T follicular helper cell (primary cell): ENCODE results near the gene ZDBF2.
"Not testable (repeated sequence)": the region's sequence is repeated elsewhere in the genome, so short reads cannot be mapped to it uniquely, and the experiment has no call there.

Experiments used
- DNase-seq: peaks from one replicate; pipeline ENCODE4 v3.0.0-alpha.2; 2020; ENCODE audit warnings: low read depth
- total RNA-seq, 2 experiments: gene quantifications; one replicate each; lab custom pipeline; 2026; lab: John Stamatoyannopoulos, UW

Gene ZDBF2
- 55.2 to 67.8 reads per million in 2 experiments for total RNA-seq

DNA sequence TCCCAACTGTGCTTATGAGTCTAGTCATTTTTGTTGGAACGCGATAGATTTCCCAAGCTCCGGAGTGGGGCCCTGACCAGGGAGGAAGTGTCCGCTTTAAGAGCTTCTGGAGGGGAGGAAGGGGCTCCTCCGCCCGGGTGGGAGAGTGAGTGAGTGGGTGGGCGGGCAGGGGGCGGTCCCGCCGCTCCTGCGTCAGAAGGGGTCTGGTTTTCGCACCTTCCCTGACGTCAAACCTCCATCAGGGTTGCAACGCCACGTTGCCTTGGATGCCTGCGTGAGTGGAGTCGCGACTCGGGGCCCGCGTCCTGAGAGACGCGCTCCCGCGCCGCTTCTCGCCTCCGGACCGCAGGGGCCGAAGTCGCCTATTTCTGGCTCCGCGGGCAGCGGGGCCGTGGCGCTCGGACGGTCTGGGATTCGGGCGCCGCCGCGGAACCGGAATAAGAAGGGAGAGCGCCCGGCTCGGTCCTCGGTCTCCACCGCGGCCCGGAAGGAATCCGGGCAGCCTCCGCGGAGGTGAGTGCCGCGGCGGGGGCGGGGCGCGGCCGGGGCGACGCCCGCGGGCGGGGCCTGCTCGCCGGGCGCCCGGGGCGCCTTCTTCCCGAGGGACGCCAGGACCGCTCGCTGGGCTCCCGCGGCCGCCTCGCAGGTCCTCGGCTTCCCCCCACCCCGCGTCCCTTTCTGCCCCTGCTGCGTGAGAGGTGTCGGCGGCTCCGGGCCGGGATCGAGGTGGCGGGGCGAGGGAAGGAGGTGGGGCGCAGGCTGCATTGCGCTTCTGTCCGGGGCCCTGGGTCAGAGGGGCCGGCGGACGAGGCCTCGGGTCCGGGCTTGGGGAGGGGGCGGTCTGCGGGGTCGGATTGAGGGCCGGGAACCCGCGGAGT lies at the start of gene ZDBF2:
ZDBF2 (plus strand) TSS at position 230 of the 878 bp plus-strand sequence. CDS start 7,187 bp downstream, outside the sequence.
- DNase-seq = peak; percentile 24

DNA sequence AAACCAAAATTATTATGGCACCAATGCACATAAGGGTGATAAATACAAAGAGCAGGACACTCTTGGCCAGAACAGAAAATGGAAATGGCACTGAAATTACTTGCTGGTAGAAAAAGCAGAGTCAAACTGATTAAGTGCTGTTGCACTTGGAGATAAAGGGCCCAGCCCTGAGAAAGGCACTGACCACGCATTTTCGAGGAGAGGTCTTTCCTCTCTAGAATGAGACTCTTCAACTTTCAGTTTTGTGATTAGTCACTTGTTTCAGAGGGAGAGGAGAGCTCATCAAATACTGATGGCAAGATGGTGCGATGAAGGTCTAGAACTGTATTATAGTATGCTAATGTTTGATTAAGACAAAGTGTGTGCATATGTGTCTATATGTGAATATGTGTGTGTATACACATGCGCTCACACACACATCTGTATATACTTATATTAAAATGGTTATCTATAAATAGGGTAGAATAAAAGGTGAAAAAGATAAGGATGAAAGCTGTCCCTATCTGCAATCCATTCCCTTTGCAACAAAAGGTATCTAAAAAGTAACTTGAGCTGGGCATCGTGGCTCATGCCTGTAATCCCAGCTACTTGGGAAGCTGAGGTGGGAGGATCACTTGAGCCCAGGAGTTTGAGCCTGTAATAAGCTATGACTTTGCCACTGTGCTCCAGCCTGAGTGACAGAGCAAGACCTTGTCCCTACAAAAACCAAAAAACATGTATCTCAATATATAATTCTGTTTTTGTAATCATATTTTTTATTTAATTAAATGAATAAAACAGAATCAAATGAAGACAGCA lies 48.8 kb upstream of the ZDBF2 start:
- DNase-seq = no peak

DNA sequence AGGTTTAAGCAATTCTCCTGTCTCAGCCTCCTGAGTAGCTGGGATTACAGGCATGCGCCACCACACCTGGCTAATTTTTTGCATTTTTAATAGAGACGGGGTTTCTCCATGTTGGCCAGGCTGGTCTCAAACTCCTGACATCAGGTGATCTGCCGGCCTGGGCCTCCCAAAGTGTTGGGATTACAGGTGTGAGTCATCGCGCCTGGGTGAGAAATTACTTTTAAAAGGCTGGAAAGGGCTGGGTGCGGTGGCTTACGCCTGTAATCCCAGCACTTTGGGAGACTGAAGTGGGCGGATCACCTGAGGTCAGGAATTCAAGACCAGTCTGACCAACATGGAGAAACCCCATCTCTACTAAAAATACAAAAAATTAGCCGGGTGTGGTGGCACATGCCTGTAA lies 45.8 kb upstream of the ZDBF2 start:
- DNase-seq = not testable (repeated sequence)

DNA sequence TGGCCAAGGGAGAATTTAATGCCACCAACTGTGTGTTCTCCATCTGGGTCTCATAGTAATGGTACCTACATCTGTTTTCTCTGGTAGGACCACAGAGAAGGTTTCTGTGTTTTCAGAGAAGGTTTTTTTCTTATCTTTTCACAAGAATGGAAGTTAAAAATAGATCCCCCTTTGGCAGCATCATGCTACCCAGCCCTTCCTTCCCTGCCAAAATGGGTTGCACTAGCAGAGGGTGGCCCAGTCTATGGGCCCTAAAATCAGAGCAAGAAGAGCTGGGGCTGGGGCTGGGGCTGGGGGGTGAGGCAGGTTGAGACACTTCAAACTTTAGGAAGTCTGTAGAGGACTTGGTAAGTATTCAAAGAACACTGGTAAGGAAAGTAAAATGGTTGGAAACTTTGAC lies 44.8 kb upstream of the ZDBF2 start:
- no peak for DNase-seq

DNA sequence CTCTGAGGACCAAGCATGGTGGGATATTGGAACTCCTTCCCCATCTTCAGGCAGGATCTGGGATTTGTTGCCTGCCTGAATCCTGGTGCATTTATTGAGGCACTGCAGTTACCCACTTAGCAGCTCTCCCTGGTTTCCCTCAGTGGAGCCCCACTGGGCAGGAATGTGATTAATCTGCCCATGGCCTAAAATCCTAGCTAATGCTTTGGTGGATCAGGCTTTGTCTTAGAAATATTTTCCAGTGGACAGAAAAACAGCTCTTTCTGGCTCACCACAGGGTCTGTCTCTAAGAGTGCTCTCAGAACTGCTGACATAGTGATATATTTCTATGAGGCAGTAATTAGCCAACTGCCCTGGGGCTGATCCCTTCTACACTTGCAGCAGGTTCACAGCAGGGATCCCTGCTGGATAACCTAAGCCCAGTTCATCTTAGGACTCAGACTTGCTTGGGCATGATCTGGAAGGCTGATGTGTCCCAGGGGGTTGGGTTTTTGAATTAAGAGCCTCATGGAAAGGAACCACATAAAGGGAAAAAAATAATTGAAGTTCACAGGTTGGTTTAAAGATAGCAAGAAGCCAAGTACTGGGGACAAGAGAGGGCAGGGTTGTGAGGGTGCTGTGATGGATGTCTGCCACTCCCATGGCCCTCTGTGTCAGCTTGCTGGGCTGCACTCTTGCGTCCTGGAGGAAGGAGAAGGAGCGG lies 44.3 kb upstream of the ZDBF2 start:
- no peak for DNase-seq

DNA sequence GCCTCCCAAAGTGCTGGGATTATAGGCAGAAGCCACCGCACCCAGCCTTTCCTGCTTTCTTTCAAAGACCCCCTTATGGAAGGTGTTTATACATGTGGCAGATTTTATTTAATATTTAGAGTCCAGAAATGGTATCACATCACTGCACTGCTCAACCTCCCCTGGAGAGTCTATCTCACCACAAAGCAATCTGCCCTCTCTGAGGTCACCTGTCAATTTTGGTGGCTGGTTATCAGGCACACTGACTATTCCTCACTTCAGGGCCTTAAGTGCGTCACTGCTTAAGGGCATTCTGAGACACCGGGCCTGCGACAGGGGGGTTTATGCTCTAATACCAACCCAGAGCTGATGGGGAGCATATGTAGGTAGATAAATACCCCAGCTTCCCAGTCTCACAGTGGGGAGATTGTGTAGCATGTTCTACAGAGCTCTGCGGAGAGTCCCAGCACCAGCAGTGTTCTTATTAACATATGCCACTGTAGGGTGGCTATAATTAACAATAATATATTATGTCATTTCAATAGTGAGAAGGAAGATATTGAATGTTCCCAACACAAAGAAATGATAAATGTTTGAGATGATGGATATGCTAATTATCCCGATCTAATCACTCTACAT lies 42.7 kb upstream of the ZDBF2 start:
- no peak for DNase-seq

DNA sequence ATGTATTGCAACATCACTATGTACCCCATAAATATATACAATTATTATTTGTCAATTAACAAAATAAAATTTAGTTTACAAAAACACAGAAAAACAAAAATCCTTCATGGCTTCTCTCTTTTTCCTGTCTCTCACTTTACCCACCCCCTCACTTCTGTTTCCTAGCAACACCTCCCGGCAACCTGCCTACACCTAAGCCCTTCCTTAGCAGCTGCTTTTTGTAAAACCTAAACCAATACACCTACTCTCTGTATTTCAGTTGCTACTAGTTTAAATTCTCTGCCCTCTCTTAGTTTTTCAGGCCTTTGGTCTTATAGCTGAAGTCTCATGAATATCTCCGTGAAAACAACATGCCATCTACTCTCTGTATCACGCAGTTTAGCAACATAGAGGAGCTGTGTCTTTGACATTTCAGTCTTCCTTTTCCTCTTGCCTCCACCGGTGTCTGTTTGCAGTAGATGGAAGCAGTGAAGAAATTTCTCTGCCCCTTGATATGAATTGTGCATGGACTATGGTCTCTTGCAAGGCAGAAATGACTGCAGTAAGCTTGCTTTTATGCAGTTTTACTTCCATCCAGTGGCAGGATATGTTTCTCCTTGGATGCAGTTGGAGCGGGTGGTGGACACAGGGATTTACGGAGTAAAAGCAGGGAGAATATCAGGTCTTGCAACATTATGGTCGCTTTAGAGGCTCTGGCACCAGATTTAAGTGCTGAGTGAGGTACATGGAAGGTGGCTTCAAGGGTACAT lies 42.0 kb upstream of the ZDBF2 start:
- DNase-seq = no peak

DNA sequence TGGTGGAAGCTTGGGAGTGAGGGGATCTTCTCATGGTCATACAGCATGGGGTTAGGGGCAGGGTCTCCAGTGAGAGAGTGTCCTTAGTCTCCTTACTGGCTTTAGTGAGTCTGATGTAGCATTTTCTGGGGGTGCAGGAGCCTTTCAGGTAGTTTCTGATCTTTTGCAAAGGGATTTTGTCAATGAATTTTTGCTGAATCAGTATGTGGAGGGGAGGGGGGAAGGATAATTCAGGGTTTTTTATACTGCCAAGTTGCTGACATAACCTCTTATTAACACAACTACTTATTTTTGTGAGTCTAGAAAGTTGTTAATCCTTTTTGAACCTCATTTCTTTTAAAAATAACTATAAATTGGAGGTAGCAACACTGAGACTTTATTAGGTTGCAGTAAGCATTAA lies 35.3 kb upstream of the ZDBF2 start:
- no peak for DNase-seq

DNA sequence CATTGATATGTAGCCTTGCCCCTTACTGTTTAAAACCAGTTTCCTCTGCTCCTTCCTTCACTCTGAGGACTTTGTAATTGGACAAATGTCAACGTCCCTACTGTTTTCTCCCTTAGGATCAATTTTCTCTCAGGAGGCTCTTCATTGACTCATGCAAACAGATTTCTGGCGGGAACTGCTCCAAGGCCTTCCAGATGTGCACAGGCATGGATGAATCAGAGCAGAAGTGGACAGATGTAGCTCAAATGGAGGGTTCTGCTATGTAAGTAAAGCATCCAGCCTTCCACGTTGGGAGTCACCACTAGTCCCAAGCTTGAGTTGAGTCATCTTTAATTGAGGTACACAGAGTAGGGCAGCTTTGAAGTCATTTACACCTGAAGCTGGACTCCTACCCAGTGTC lies 34.1 kb upstream of the ZDBF2 start:
- DNase-seq = no peak

DNA sequence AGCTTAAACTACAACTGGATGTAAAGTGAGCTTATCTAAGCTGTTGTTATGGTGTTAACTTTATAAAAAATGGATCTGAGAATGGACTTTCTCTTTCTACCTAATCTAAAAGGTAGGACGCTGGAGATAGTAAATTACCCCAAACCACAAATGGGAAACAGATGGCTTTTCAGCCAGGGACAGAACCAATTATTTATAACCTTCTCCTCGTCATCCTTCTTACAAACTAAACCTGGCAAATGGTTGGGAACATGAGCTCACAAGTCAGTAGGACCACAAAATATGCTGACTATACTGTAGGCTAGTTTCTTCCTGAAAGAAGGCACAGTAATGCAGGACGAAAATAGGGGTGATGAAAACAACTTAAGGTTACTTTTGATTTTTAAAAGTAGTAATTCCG lies 32.7 kb upstream of the ZDBF2 start:
- DNase-seq = no peak

DNA sequence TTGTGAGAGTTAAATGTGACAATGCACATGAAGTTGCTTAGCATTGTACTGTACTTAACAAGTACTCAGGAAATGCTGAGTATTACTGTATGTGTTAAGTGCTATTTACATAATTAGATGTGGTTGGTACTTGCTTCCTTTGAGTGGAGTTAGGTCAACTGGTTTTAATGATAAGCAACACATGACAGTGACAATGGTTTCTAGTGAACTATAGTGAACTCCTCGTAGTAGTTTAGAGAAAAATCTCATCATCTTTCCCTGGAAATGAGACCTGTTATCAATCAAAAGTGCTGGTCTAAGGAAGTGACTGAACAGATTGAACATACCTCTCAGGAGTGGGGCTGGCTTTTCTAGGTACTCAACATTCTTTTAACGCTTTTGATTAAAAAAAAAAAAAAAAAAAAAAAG lies 29.2 kb upstream of the ZDBF2 start:
- DNase-seq = no peak

DNA sequence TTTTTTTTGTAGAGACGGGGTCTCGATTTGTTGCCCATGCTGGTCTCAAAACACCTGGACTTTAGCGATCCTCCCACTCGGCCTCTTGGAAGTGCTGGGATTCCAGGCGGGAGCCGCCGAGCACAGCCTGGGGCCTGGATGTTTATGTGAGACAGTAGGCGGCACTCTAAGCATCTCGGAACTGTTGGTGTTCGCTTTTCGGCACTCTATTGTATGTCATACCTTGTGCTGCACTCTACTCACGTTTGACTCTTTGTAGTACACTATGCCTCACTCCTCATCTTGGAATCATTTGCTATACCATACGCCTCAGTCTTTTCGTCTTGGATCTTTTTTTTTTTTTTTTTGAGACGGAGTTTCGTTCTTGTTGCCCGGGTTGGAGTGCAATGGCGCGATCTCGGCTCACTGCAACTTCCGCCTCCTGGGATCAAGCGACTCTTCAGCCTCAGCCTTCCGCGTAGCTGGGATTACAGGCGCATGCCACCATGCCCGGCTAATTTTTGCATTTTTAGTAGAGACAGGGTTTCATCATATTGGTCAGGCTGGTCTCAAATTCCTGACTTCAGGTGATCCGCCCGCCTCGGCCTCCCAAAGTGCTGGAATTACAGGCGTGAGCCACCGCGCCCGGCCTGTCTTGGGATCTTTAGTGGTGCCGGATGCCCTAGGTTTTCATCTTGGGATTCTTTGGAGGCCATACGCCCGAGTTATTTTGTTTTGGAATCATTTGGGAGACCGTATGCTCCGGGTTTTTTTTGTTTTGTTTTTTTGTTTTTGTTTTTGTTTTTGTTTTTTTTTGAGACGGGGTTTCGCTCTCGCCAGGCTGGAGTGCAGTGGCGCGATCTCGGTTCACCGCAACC lies 24.2 kb upstream of the ZDBF2 start:
- DNase-seq = no peak

DNA sequence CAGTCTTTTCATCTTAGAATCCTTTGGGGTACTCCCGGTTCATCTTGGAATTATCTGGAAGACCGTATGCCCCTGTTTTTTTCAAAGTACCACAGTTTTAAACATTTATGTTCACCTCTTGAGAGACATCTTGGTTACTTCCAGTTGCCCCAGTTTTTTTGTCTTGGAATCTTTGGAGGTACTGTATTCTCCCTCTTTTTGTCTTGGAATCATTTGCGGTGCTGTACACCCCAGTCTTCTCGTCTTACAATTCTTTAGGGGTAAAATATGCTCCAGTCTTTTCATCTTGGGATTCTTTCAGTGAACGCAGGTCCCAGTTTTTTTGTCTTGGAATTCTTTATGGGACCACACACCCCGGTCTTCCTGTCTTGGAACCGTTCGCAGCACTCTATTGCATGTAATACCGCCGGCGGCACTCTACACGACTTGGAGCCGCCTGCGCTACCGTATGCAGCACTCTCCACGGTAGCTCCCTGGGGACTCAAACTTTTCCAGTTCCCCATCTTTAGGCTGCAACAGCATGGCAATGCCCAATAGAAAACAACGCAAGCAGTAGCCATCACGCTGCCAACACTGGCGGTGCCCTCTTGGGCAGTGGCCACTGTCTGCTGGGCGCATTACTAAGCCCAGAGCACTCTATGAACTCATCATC lies 21.2 kb upstream of the ZDBF2 start:
- DNase-seq = no peak

DNA sequence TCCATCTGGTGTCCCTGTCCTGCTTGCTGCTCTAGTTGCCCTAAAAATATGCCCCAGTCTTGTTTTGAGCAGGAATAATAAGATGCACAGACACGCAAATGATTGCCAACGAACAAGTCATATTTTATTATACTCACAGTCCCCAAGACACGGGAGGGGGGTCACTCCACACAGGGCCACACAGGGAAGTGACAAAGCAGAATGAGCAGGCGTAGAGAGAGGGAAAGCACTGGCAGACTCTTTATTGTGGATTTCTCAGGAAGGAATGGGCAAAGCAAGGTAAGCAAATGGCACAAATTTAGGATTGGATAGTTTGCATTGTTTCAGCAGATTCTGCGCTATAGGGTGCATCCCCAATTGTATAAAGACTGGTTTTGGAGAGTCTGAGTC lies 20.7 kb upstream of the ZDBF2 start:
- no peak for DNase-seq

DNA sequence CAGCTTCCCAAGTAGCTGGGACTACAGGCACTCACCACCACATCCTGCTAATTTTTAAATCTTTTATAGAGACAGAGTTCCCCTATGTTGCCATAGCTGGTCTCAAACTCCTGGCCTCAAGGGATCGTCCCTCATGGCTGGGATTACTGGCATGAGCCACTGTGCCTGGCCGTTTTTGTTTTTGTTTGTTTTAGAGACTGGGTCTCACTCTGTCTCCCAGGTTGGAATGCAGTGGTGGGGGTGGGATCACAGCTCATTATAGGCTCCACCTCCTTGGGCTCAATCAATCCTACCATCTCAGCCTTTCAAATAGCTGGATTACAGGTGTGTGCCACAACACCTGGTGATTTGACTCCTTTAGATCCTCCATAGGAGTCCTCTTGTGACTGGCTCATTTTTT lies 19.5 kb upstream of the ZDBF2 start:
- no peak for DNase-seq

DNA sequence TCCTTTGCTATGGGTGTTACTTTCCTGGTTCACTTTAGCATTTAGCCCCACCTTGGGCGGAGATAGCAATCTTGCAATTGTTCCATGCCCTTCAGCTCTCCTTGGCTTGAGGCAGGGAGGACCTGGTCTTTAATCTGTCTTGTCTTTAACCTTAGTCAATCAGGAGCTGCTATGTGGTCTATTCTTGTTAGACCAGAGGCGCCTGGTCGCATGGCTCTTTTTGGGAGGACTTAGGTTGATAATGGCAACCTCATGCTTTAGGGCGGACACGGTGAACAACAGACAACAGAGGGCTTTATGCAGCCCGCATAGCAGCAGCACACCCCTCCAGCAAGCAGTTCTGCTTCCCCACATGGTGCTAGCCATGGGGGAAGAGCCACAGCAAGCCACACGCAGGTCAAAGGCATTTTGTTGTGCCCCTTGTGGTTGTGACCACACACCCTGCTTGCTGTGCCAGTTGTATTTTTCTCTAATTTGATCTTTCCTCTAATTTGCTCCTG lies 17.7 kb upstream of the ZDBF2 start:
- no peak for DNase-seq

DNA sequence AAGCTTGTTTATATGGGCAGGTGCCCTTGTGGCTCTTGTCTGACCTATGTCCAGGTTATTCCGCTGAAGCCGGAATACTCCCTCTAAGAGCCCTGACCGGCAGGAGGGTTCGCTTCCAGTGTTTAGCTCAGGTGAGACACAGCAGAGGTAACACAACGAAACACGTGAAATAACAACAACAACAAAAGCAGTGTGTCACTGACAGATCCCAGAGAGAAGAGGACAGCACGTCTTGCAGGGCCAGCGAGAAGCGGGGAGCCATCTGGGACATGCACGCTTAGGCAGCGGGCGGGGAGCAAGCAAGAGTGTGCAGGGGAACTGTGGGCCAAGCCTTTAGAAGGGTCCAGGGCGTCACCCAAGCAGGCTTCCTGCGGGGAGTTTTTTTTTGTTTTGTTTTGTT lies 17.1 kb upstream of the ZDBF2 start:
- DNase-seq = no peak

DNA sequence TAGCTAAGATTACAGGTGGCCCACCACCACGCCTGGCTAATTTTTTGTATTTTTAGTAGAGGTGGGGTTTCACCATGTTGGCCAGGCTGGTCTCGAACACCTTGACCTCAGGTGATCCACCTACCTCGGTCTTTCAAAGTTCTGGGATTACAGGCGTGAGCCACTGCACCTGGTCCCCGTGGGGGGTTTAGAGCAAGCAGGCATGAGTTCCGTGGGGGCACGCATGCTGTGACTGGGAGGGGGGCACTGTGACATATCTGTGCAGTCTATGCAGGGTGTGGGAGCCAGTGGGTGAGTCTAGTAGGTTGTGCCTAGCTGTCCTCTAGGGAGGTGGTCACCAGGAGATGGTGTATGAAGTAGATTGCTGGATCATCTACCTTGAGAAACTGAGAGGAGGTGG lies 16.6 kb upstream of the ZDBF2 start:
- no peak for DNase-seq

DNA sequence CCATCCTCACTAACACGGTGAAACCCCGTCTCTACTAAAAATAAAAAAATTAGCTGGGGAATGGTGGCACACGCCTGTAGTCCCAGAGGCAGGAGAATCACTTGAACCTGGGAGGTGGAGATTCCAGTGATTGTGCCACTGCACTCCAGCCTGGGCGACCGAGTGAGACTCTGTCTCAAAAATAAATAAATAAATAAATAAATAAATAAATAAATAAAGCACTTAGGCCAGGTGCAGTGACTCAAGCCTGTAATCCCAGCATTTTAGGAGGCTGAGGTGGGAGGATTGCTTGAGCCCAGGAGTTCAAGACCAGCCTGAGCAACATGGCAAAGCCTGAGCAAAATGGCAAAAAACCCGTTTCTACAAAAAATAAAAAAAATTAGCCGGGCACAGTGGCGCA lies 15.8 kb upstream of the ZDBF2 start:
- DNase-seq = not testable (repeated sequence)
